RKO (cell line): Measurements from ENCODE around the gene LY6G6D.

ENCODE experiments used
- DNase-seq: peaks from one replicate; pipeline ENCODE4 v3.0.0-alpha.2; 2016; ENCODE audit warnings: low spot score

LY6G6D gene

GRCh38 chr6:31736021-31736767, 21.0 kb downstream of the LY6G6D start, which contains the start of gene CLIC1:
Gene CLIC1, minus strand, starts transcription at chr6:31736530. Its CDS starts 230 bp downstream, at chr6:31736300.
- DNase-seq, result peak; percentile 89

GRCh38 chr6:31736768-31737314, 21.7 kb downstream of the LY6G6D start:
- DNase-seq, result no peak

GRCh38 chr6:31737315-31737990, 22.3 kb downstream of the LY6G6D start:
- no peak for DNase-seq

- DNase-seq, result peak; percentile 68
Observed at GRCh38 chr6:31737991-31738979, 23.1 kb downstream of the LY6G6D start.

- DNase-seq, result peak; percentile 99
Observed at GRCh38 chr6:31739639-31740396, 24.7 kb downstream of the LY6G6D start, which contains the start of gene MSH5. Gene MSH5, plus strand, starts transcription at chr6:31740005. Its CDS starts 462 bp downstream, at chr6:31740467.

GRCh38 chr6:31740397-31741223, 25.5 kb downstream of the LY6G6D start:
- peak; percentile 43 for DNase-seq

GRCh38 chr6:31741815-31742214, 26.7 kb downstream of the LY6G6D start:
- no peak for DNase-seq

GRCh38 chr6:31742894-31743293, 27.7 kb downstream of the LY6G6D start:
- no peak for DNase-seq

- DNase-seq, result no peak
Observed at GRCh38 chr6:31744422-31744821, 29.3 kb downstream of the LY6G6D start.

- no peak for DNase-seq
Observed at GRCh38 chr6:31749301-31750036, 34.3 kb downstream of the LY6G6D start.

GRCh38 chr6:31750411-31751022, 35.4 kb downstream of the LY6G6D start:
- peak; percentile 63 for DNase-seq

- DNase-seq, result peak; percentile 96
Observed at GRCh38 chr6:31752739-31753319, 37.7 kb downstream of the LY6G6D start.

- DNase-seq, result no peak
Observed at GRCh38 chr6:31758281-31758680, 43.1 kb downstream of the LY6G6D start.

GRCh38 chr6:31760790-31761189, 45.6 kb downstream of the LY6G6D start:
- DNase-seq, result no peak

- DNase-seq, result no peak
Observed at GRCh38 chr6:31761343-31761742, 46.2 kb downstream of the LY6G6D start.

- no peak for DNase-seq
Observed at GRCh38 chr6:31762356-31762755, 47.2 kb downstream of the LY6G6D start, which contains the start of gene SAPCD1. Gene SAPCD1, plus strand, starts transcription at chr6:31762656. Its CDS starts 399 bp downstream, at chr6:31763055.

GRCh38 chr6:31762878-31763618, 47.9 kb downstream of the LY6G6D start:
- DNase-seq, result no peak

GRCh38 chr6:31763619-31763940, 48.4 kb downstream of the LY6G6D start:
- peak; percentile 35 for DNase-seq
